C4-2B (cell line): ENCODE data around the gene WSCD1.

Experiments used
- CTCF ChIP-seq: fragments of 450-650 bp; conservative IDR thresholded peaks from 2 replicates; pipeline ENCODE4 v1.5.1; 2017; ENCODE audit warnings: mild to moderate bottlenecking
- ZFX ChIP-seq: fragments of 450-650 bp; IDR thresholded peaks from 2 replicates; pipeline ENCODE4 v1.6.1; 2017

GRCh38 chr17:6147042-6147441, 76.9 kb downstream of the WSCD1 start:
- TF ChIP-seq CTCF: no peak
- no peak for TF ChIP-seq ZFX
